Neural cell (in vitro differentiated cells): ENCODE measurements around the gene RAET1G. TPM values are rescaled to one million over a fixed set of nuclear protein-coding genes. Genes with fewer than 3 reads are reported as not detected.

ENCODE experiments used
- H2AFZ ChIP-seq: fragments of 200-600, 300-800 bp; sonication (generic), shearing (Covaris generic); 2 replicates; pipeline ENCODE4 v1.6.0; 2014; ENCODE audit warnings: low read depth, mild to moderate bottlenecking, antibody characterized with exemption, low read length, moderate library complexity
- H3F3A ChIP-seq: fragments of 200-600 bp; shearing (Covaris generic); 2 replicates; pipeline ENCODE4 v1.6.1; 2016; ENCODE audit warnings: mild to moderate bottlenecking, moderate library complexity, mixed read lengths, antibody characterized with exemption, low read length; ENCODE audit not compliant: insufficient read depth, poor library complexity, severe bottlenecking
- H3K27ac ChIP-seq: fragments of 200-600, 300-800 bp; sonication (generic), shearing (Covaris generic); 2 replicates; pipeline ENCODE4 v1.5.1; 2014; ENCODE audit warnings: mild to moderate bottlenecking, low read length, moderate library complexity
- H3K27me3 ChIP-seq: fragments of 300-800, 200-600 bp; sonication (generic), shearing (Covaris generic); 2 replicates; pipeline ENCODE4 v1.6.0; 2014; ENCODE audit warnings: mild to moderate bottlenecking, low read depth, low read length, moderate library complexity; ENCODE audit not compliant: insufficient read depth
- H3K36me3 ChIP-seq: fragments of 300-800, 200-600 bp; sonication (generic), shearing (Covaris generic); 2 replicates; pipeline ENCODE4 v1.5.1; 2014; ENCODE audit warnings: mild to moderate bottlenecking, antibody characterized with exemption, low read length, moderate library complexity; ENCODE audit not compliant: insufficient read depth
- H3K4me2 ChIP-seq: fragments of 300-800, 200-600 bp; sonication (generic), shearing (Covaris generic); 2 replicates; pipeline ENCODE4 v1.6.0; 2014; ENCODE audit warnings: mild to moderate bottlenecking, low read length
- H3K4me3 ChIP-seq: fragments of 300-800, 200-600 bp; sonication (generic), shearing (Covaris generic); 2 replicates; pipeline ENCODE4 v1.5.1; 2014; ENCODE audit warnings: mild to moderate bottlenecking, low read length, moderate library complexity
- H3K79me2 ChIP-seq: fragments of 200-600 bp; shearing (Covaris generic); replicated peaks from 2 replicates; pipeline ENCODE4 v1.6.0; 2014; ENCODE audit warnings: mild to moderate bottlenecking, low read length, moderate library complexity; ENCODE audit not compliant: insufficient read depth
- H3K9ac ChIP-seq: fragments of 300-800, 200-600 bp; sonication (generic), shearing (Covaris generic); 2 replicates; pipeline ENCODE4 v1.6.1; 2016; ENCODE audit warnings: mild to moderate bottlenecking, low read length, mixed read lengths
- H3K9me2 ChIP-seq: fragments of 200-600 bp; shearing (Covaris generic); 2 replicates; pipeline ENCODE4 v1.6.1; 2016; ENCODE audit warnings: mild to moderate bottlenecking, low read length, mixed read lengths; ENCODE audit not compliant: insufficient read depth
- H3K9me3 ChIP-seq: fragments of 200-600, 300-800 bp; sonication (generic), shearing (Covaris generic); 2 replicates; pipeline ENCODE4 v1.6.1; 2016; ENCODE audit warnings: mild to moderate bottlenecking, mixed run types, low read length, moderate library complexity, mixed read lengths
- H4K20me1 ChIP-seq: fragments of 200-600 bp; shearing (Covaris generic); 2 replicates; pipeline ENCODE4 v1.6.1; 2016; ENCODE audit warnings: mild to moderate bottlenecking, mixed run types; ENCODE audit not compliant: insufficient read depth
- CTCF ChIP-seq: fragments of 450-650 bp; IDR thresholded peaks from 2 replicates; pipeline ENCODE4 v1.5.1; 2014; ENCODE audit warnings: antibody characterized with exemption, mild to moderate bottlenecking, moderate library complexity; ENCODE audit not compliant: poor library complexity, severe bottlenecking
- EP300 ChIP-seq: fragments of 450-650 bp; conservative IDR thresholded peaks from 2 replicates; pipeline ENCODE4 v1.6.1; 2014; ENCODE audit warnings: antibody characterized with exemption, mild to moderate bottlenecking, moderate library complexity; ENCODE audit not compliant: poor library complexity, severe bottlenecking
- EZH2 ChIP-seq: fragments of 200-600, 300-800 bp; shearing (Covaris generic), sonication (generic); IDR thresholded peaks from 2 replicates; pipeline ENCODE4 v1.6.1; 2014; ENCODE audit warnings: antibody characterized with exemption, low read length, borderline replicate concordance, mild to moderate bottlenecking; ENCODE audit not compliant: insufficient read depth, poor library complexity, severe bottlenecking
- MXI1 ChIP-seq: fragments of 450-650 bp; conservative IDR thresholded peaks from 2 replicates; pipeline ENCODE4 v1.6.1; 2014; ENCODE audit warnings: antibody characterized with exemption, mild to moderate bottlenecking; ENCODE audit not compliant: poor library complexity, severe bottlenecking
- POLR2AphosphoS5 ChIP-seq: IDR thresholded peaks from 2 replicates; pipeline ENCODE4 v1.6.1; 2012
- RAD21 ChIP-seq: fragments of 450-650 bp; conservative IDR thresholded peaks from 2 replicates; pipeline ENCODE4 v1.6.1; 2014; ENCODE audit warnings: antibody characterized with exemption, mild to moderate bottlenecking, moderate library complexity
- REST ChIP-seq: IDR thresholded peaks from 2 replicates; pipeline ENCODE4 v1.6.1; 2012; ENCODE audit warnings: borderline replicate concordance
- SMC3 ChIP-seq: fragments of 450-650 bp; conservative IDR thresholded peaks from 2 replicates; pipeline ENCODE4 v1.6.1; 2014; ENCODE audit warnings: antibody characterized with exemption, mild to moderate bottlenecking, moderate library complexity; ENCODE audit not compliant: poor library complexity
- TAF1 ChIP-seq: IDR thresholded peaks from 2 replicates; pipeline ENCODE4 v1.6.1; 2012; ENCODE audit warnings: low read depth
- polyA plus RNA-seq: library from polyadenylated mRNA; depleted of rRNA; stranded (reverse); fragments of >200 nt; gene quantifications from 2 replicates; pipeline ENCODE4 v1.2.3, GENCODE V29; 2014

The RAET1G gene
- polyA plus RNA-seq, 1 donor from 2014 or later, result not detected

- H3K4me3 ChIP-seq, result no peak overlapping the region
- H3K36me3 ChIP-seq, result no peaks in the 10 kb centered on the region
- no peak overlapping the region for H3K4me2 ChIP-seq
Observed at GRCh38 chr6:149884215-149884614, 38.7 kb downstream of the RAET1G start.

GRCh38 chr6:149881860-149882259, 41.1 kb downstream of the RAET1G start:
- Histone ChIP-seq H3K9ac (no peak overlapping the region), H3K36me3 (no peaks in the 10 kb centered on the region), H3K27ac (no peak overlapping the region), H4K20me1 (no peaks in the 10 kb centered on the region), H3K79me2 (no peaks in the 10 kb centered on the region), H3K4me3 (no peak overlapping the region), H3F3A (no peaks in the 10 kb centered on the region), H2AFZ (no peak overlapping the region), H3K9me3 (no peaks in the 10 kb centered on the region), H3K4me2 (no peak overlapping the region), H3K27me3 (no peaks in the 10 kb centered on the region), H3K9me2 (no peaks in the 10 kb centered on the region)
- TF ChIP-seq MXI1 (no peak), SMC3 (no peak)

More at GRCh38 chr6:149884215-149884614, 38.7 kb downstream of the RAET1G start:
- no peaks in the 10 kb centered on the region for H3K9me3 ChIP-seq
- H3K9me2 ChIP-seq, result no peaks in the 10 kb centered on the region
- no peaks in the 10 kb centered on the region for H3K27me3 ChIP-seq
- H3K27ac ChIP-seq, result no peak overlapping the region
- H3K9ac ChIP-seq, result no peak overlapping the region
- TF ChIP-seq EP300 (no peak), REST (no peak), TAF1 (no peak), POLR2AphosphoS5 (no peak), SMC3 (no peak), MXI1 (no peak), EZH2 (no peak), CTCF (no peak), RAD21 (no peak)
- H4K20me1 ChIP-seq, result no peaks in the 10 kb centered on the region
- no peak overlapping the region for H2AFZ ChIP-seq
- H3K79me2 ChIP-seq, result no peaks in the 10 kb centered on the region
- H3F3A ChIP-seq, result no peaks in the 10 kb centered on the region
